Lower lobe of right lung (tissue), 2 donors: ENCODE data around the gene PAX7. TPM values are rescaled to one million over a fixed set of nuclear protein-coding genes. Genes with fewer than 3 reads are reported as not detected.

ENCODE experiments used
- ATAC-seq, 2 donors: fragments of 200-7000 bp; cut with Tn5 transposase; one replicate each; pipeline ENCODE4 v1.9.1; 2020 to 2022; ENCODE audit warnings: mild to moderate bottlenecking in 2 of 2, moderate library complexity in 2 of 2
- DNase-seq: peaks from one replicate; pipeline ENCODE4 v3.0.0-alpha.2; 2020
- H3K27ac ChIP-seq: fragments of 200-600 bp; one replicate; pipeline ENCODE4 v1.8.0; 2022
- H3K27me3 ChIP-seq: fragments of 200-600 bp; one replicate; pipeline ENCODE4 v1.8.0; 2022; ENCODE audit warnings: low read depth
- H3K36me3 ChIP-seq: fragments of 200-600 bp; one replicate; pipeline ENCODE4 v1.8.0; 2022; ENCODE audit warnings: mild to moderate bottlenecking
- H3K4me1 ChIP-seq: fragments of 200-600 bp; one replicate; pipeline ENCODE4 v1.8.0; 2022
- H3K4me3 ChIP-seq: fragments of 200-600 bp; one replicate; pipeline ENCODE4 v1.8.0; 2022; ENCODE audit warnings: mild to moderate bottlenecking
- H3K9me3 ChIP-seq: fragments of 200-600 bp; one replicate; pipeline ENCODE4 v1.8.0; 2022
- intact Hi-C: fragments of 100-400 bp; cut with DNase I; formaldehyde crosslinking; loops from one replicate; pipeline ENCODE4 v1.11.0; 2022
- total RNA-seq: library from RNA; stranded (reverse); fragmentation: NEBNext Ultra II Directional; extraction: Animal tissue kit (Norgen Biotek cat#: 25700); gene quantifications from one replicate; pipeline ENCODE4 v1.2.1, GENCODE V29; 2021
- TF ChIP-seq, protein P1 (sequence below): fragments of 200-600 bp; IDR thresholded peaks from one replicate; pipeline ENCODE4 v1.8.0; 2022; ENCODE audit warnings: antibody characterized with exemption, mild to moderate bottlenecking
- donor health status: DM: no; HTN: yes; CAD: no; lungs with severe emphysema.

The PAX7 gene
- total RNA-seq, 1 donor from 2014 or later: not detected

DNA sequence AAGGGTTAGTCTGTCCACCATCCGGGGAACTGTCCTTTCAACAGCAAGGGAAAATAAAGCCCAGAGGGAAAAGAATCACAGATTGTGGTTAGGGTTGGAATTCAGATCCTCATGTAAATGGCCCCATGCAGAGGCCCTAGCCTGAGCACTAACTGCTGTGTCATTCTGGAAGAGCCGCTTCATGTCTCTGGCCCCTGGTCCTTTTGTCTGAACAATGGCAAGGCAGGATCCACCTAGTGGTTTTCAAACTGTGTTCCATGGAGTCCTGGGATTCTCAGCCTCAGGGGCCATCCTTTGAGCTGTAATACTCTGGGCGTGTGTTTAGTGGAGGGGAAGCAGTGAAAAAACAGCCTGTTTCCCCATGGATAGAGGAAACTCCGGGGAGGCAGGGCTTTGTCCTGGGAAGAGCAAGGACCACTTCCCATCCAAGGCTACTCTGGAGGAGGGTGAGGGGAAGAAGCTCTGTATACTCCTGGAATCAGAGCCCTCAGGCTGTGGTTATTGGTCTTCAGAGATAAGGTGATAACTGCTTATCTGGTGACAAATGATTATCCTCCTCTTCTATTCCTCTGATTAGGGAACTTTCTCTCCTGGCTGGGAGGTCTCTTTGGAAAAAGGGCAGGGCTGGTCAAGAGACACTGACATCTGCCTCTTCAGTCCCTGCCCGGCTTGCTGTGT lies 19.2 kb downstream of the PAX7 start:
- intact Hi-C loops: no loop called here
- TF ChIP-seq, protein P1, sequence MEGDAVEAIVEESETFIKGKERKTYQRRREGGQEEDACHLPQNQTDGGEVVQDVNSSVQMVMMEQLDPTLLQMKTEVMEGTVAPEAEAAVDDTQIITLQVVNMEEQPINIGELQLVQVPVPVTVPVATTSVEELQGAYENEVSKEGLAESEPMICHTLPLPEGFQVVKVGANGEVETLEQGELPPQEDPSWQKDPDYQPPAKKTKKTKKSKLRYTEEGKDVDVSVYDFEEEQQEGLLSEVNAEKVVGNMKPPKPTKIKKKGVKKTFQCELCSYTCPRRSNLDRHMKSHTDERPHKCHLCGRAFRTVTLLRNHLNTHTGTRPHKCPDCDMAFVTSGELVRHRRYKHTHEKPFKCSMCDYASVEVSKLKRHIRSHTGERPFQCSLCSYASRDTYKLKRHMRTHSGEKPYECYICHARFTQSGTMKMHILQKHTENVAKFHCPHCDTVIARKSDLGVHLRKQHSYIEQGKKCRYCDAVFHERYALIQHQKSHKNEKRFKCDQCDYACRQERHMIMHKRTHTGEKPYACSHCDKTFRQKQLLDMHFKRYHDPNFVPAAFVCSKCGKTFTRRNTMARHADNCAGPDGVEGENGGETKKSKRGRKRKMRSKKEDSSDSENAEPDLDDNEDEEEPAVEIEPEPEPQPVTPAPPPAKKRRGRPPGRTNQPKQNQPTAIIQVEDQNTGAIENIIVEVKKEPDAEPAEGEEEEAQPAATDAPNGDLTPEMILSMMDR: no peak
- DNase-seq: no peak
- H3K9me3 ChIP-seq: no peaks in the 10 kb centered on the region
- H3K27ac ChIP-seq: no peak overlapping the region
- H3K27me3 ChIP-seq: peaks cover 98% of the 10 kb centered on the region
- no peaks in the 10 kb centered on the region for H3K36me3 ChIP-seq
- H3K4me1 ChIP-seq: peaks cover 12% of the 10 kb centered on the region
- no peak for ATAC-seq
- no peak overlapping the region for H3K4me3 ChIP-seq

DNA sequence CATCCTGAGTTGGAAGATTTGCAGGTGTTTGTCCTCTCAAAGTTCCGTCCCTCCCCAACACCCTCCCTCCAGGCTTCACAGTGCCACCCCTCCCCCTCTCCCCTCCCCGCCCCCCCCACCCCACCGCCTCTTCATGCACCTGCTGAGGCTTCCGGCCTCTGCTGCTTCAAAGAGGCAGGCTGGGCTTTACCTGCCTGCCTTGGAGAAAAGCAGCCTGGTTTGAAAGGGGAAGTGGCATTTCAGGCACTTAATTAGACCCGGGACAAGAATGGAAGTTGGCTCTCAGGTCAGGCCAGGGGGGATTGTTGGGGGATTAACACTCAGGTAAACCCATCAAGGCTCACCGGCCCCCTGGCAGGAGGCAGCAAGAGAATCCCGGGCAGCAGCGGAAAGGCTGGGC lies 21.1 kb downstream of the PAX7 start:
- TF ChIP-seq, protein P1: no peak
- Histone ChIP-seq H3K9me3 (no peaks in the 10 kb centered on the region), H3K4me3 (no peak overlapping the region), H3K4me1 (peaks cover 8% of the 10 kb centered on the region), H3K27me3 (peaks cover 94% of the 10 kb centered on the region), H3K36me3 (no peaks in the 10 kb centered on the region), H3K27ac (no peak overlapping the region)
- DNase-seq (no peak), ATAC-seq (no peak)
- intact Hi-C loops: no loop called here

DNA sequence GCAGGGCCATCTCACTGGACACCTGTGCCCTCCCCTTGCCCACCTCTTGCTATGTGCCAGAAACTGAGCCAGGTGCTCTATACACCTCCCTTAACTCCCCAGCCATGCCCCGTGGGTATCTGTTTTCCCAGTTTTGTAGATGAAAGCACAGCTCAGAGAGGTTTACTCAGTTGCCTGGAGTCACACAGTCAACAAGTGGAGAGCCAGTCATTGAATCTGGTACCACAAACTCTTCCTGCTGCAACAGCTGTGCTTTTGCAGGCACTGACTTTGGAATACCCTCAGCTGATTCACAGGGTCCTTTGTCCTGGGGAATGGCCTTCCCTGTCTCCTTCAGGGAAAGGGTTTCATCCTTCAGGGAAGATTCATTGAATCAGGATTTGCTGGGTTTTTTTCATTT lies 22.1 kb downstream of the PAX7 start:
- ATAC-seq (no peak), DNase-seq (no peak)
- Histone ChIP-seq H3K27ac (no peak overlapping the region), H3K9me3 (no peaks in the 10 kb centered on the region), H3K4me3 (no peak overlapping the region), H3K36me3 (no peaks in the 10 kb centered on the region), H3K27me3 (peaks cover 89% of the 10 kb centered on the region), H3K4me1 (no peaks in the 10 kb centered on the region)
- TF ChIP-seq, protein P1: no peak
- intact Hi-C loops: no loop called here

DNA sequence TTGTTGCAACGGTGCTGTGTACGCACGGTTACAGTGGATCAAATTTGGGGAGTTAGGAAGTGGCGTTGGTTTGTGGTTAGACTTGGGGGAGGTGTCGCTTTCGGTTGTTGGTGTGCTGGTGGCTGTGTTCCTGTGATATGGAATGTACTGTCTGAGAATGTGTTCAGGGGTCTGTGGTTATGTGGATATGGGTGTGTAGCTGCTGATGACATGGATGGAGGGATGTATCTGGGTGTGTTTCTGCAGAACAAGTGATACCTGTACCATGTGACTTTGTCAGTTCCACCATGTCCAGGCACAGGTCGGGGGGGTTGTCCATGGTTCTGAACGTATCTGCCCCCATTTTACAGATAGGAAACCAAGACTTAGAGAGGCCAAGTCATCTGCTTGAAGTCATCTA lies 22.7 kb downstream of the PAX7 start:
- H3K36me3 ChIP-seq: no peaks in the 10 kb centered on the region
- no peaks in the 10 kb centered on the region for H3K4me1 ChIP-seq
- ATAC-seq: no peak
- H3K27me3 ChIP-seq: peaks cover 84% of the 10 kb centered on the region
- no peak overlapping the region for H3K4me3 ChIP-seq
- TF ChIP-seq, protein P1: no peak
- DNase-seq: no peak
- H3K27ac ChIP-seq: no peak overlapping the region
- intact Hi-C loops: no loop called here
- no peaks in the 10 kb centered on the region for H3K9me3 ChIP-seq

DNA sequence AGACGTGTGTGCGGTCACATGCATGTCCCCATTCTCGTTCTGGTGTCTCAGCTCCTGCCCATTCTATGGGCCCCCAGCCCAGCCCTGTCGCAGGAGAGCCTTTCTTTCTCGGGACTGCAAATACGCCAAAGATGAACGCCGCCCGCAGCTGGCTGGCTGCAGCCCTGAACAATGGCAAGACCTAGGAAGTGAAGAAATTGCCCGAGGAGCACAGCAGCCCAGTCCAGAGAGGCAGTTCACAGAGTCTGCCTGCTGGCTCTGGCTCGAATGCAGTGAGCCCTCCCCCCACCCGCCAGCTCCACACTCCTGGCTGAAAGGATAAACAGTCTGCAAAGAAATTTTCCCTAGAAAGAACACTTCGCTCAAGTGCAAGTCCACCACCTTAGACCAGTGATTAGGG lies 23.3 kb downstream of the PAX7 start:
- intact Hi-C loops: no loop called here
- Histone ChIP-seq H3K9me3 (no peaks in the 10 kb centered on the region), H3K27me3 (peaks cover 85% of the 10 kb centered on the region), H3K27ac (no peak overlapping the region), H3K36me3 (no peaks in the 10 kb centered on the region), H3K4me3 (no peak overlapping the region), H3K4me1 (no peaks in the 10 kb centered on the region)
- ATAC-seq (no peak), DNase-seq (no peak)
- TF ChIP-seq, protein P1: no peak
